H4 (cell line): ENCODE data around the gene OPN5. TPM values are rescaled to one million over a fixed set of nuclear protein-coding genes. Genes with fewer than 3 reads are reported as not detected.

Experiments used
- DNase-seq: peaks from one replicate; pipeline ENCODE4 v3.0.0-alpha.2; 2015; ENCODE audit warnings: low spot score
- total RNA-seq: library from RNA; depleted of rRNA; stranded (reverse); fragments of >200 nt; shearing (Covaris generic); gene quantifications from 2 replicates; pipeline ENCODE4 v1.2.3, GENCODE V29; 2014

OPN5 gene
- total RNA-seq, 1 experiment from 2014 or later: 0.17 TPM

GRCh38 chr6:47788498-47788884, 6.7 kb downstream of the OPN5 start:
- DNase-seq: no peak

GRCh38 chr6:47789553-47789952, 7.7 kb downstream of the OPN5 start:
- no peak for DNase-seq

- DNase-seq: no peak
Observed at GRCh38 chr6:47792216-47792733, 10.4 kb downstream of the OPN5 start.

GRCh38 chr6:47794577-47795135, 12.8 kb downstream of the OPN5 start:
- DNase-seq: no peak

- no peak for DNase-seq
Observed at GRCh38 chr6:47801984-47802383, 20.2 kb downstream of the OPN5 start.

GRCh38 chr6:47804821-47805220, 23.0 kb downstream of the OPN5 start:
- peak; percentile 17 for DNase-seq

- DNase-seq: no peak
Observed at GRCh38 chr6:47809873-47810272, 28.0 kb downstream of the OPN5 start.

GRCh38 chr6:47810885-47811284, 29.1 kb downstream of the OPN5 start:
- DNase-seq: no peak

- DNase-seq: no peak
Observed at GRCh38 chr6:47811443-47811842, 29.6 kb downstream of the OPN5 start.

- no peak for DNase-seq
Observed at GRCh38 chr6:47817749-47818148, 35.9 kb downstream of the OPN5 start.

- DNase-seq: no peak
Observed at GRCh38 chr6:47819461-47819860, 37.6 kb downstream of the OPN5 start.

GRCh38 chr6:47822856-47823554, 41.2 kb downstream of the OPN5 start:
- no peak for DNase-seq

- peak; percentile 62 for DNase-seq
Observed at GRCh38 chr6:47832386-47833100, 50.7 kb downstream of the OPN5 start.

GRCh38 chr6:47834196-47834595, 52.4 kb downstream of the OPN5 start:
- no peak for DNase-seq

- DNase-seq: no peak
Observed at GRCh38 chr6:47836046-47836445, 54.2 kb downstream of the OPN5 start.

GRCh38 chr6:47836639-47837038, 54.8 kb downstream of the OPN5 start:
- DNase-seq: no peak

GRCh38 chr6:47839645-47840044, 57.8 kb downstream of the OPN5 start:
- no peak for DNase-seq

GRCh38 chr6:47844881-47845280, 63.0 kb downstream of the OPN5 start:
- DNase-seq: no peak

GRCh38 chr6:47846752-47847151, 64.9 kb downstream of the OPN5 start:
- no peak for DNase-seq

GRCh38 chr6:47851091-47851490, 69.3 kb downstream of the OPN5 start:
- no peak for DNase-seq

- no peak for DNase-seq
Observed at GRCh38 chr6:47852727-47853126, 70.9 kb downstream of the OPN5 start.

- no peak for DNase-seq
Observed at GRCh38 chr6:47853766-47854165, 71.9 kb downstream of the OPN5 start.

GRCh38 chr6:47854971-47855370, 73.1 kb downstream of the OPN5 start:
- DNase-seq: no peak
